A549 treated with Mapracorat at 1 μM for 4 hours (cell line): Measurements from ENCODE around the gene IFNAR2. TPM values are rescaled to one million over a fixed set of nuclear protein-coding genes. Genes with fewer than 3 reads are reported as not detected.

Source experiments
- total RNA-seq: library from RNA; stranded (reverse); fragments of 200-300 nt; extraction: Qiagen RNA extraction; gene quantifications from 5 replicates; pipeline ENCODE4 v1.2.3, GENCODE V29; 2022

IFNAR2 gene
- 11.6 to 16.9 TPM (median 14.0 TPM) in 5 replicates for total RNA-seq

GRCh38 chr21:33229784-33230544, at the start of gene IFNAR2:
Gene IFNAR2 (plus strand): TSS chr21:33229938. CDS start chr21:33241923, 11,985 bp downstream.

GRCh38 chr21:33266050-33266788, 36.5 kb downstream of the IFNAR2 start, which contains the start of gene IL10RB:
Gene IL10RB (plus strand): TSS chr21:33266367. CDS start chr21:33266466, 99 bp downstream.

Other genes starting within 250 kb of the IFNAR2 start
- not detected in 5 replicates for gene OLIG2, start 204.0 kb upstream of the IFNAR2 start, total RNA-seq
- not detected in 5 replicates for gene OLIG1, start 159.8 kb upstream of the IFNAR2 start, total RNA-seq
- 16.6 to 18.6 TPM (median 18.0 TPM) in 5 replicates for gene IL10RB, start 36.4 kb downstream of the IFNAR2 start, total RNA-seq
- gene IFNAR1, start 95.0 kb downstream of the IFNAR2 start, total RNA-seq, result 10.9 to 21.9 TPM (median 18.8 TPM) in 5 replicates
- gene IFNGR2, start 173.5 kb downstream of the IFNAR2 start, total RNA-seq, result 53.3 to 57.0 TPM (median 53.9 TPM) in 5 replicates